ENCODE measurements around the gene FGB. TPM values are rescaled to one million over a fixed set of nuclear protein-coding genes. Genes with fewer than 3 reads are reported as not detected.

The FGB gene
- 0.33 TPM for polyA plus RNA-seq (2013, experiment 1 of 2)
- polyA plus RNA-seq (2013, experiment 2 of 2) = not detected

DNA sequence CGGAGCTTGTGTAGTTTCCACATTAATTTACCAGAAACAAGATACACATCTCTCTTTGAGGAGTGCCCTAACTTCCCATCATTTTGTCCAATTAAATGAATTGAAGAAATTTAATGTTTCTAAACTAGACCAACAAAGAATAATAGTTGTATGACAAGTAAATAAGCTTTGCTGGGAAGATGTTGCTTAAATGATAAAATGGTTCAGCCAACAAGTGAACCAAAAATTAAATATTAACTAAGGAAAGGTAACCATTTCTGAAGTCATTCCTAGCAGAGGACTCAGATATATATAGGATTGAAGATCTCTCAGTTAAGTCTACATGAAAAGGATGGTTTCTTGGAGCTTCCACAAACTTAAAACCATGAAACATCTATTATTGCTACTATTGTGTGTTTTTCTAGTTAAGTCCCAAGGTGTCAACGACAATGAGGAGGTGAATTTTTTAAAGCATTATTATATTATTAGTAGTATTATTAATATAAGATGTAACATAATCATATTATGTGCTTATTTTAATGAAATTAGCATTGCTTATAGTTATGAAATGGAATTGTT is at the start of gene FGB:
TSS of gene FGB (plus strand) at position 315 of the 558 bp plus-strand sequence. CDS start at position 323, 8 bp downstream.
- no peaks in the 10 kb centered on the region for H3K4me1 ChIP-seq (ENCODE audit: control insufficient read depth, insufficient read depth, low read length, poor library complexity, severe bottlenecking)
- no peaks in the 10 kb centered on the region for H3K9me3 ChIP-seq (ENCODE audit: control insufficient read depth, low read length)
- WGBS, 2 experiments (ENCODE audit: insufficient coverage in 2 of 2) = no CpG with 5 or more reads among the region's 2 CpGs
- no peak within 1 kb of the TSS for H3K27ac ChIP-seq (ENCODE audit: low read depth, low read length, severe bottlenecking)
- H3K36me3 ChIP-seq (ENCODE audit: control insufficient read depth, insufficient read depth, low read length) = no peaks in the 10 kb centered on the region
- no peak within 1 kb of the TSS for H3K4me3 ChIP-seq (ENCODE audit: extremely low read depth, insufficient read depth, low read length, poor library complexity, severe bottlenecking)

DNA sequence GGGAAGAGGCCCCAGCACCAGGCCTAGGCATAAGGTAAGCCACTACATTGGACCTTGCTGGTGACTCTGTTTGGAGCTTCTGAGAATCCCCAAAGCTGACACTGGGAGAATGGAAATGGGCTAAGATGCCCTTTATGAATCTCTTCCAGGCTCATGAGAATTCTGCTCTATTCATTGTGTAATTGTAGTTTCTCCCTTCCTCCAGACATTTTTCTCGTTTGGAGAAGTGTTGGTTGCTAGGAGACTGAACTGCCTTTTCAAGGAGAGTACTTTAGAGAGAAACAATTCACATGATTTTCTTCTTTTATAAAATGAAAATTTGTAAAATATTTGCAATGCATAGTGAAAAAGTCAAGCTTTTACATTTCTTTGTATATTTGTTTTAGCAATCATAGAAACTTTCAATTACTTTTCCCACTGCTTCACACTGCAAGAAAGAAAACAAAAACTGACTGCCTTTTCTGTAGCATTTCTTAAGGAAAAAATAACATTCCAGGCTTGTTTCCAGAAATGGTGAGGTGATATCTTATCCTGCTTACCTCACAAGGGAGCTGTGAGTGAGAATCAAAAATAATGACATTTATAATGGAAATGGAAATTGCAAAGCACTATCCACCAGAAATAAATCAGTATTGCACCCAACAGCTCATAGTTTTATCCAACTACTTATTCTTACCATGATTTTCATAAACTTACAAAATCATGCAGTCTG is 46.3 kb upstream of the FGB start:
- H3K36me3 ChIP-seq (ENCODE audit: control insufficient read depth, insufficient read depth, low read length) = no peaks in the 10 kb centered on the region
- peak overlapping the region; percentile 24 for H3K27ac ChIP-seq (ENCODE audit: low read depth, low read length, severe bottlenecking)
- no peaks in the 10 kb centered on the region for H3K4me1 ChIP-seq (ENCODE audit: control insufficient read depth, insufficient read depth, low read length, poor library complexity, severe bottlenecking)
- no peak overlapping the region for H3K4me3 ChIP-seq (ENCODE audit: extremely low read depth, insufficient read depth, low read length, poor library complexity, severe bottlenecking)
- H3K9me3 ChIP-seq (ENCODE audit: control insufficient read depth, low read length) = no peaks in the 10 kb centered on the region
- WGBS, 2 experiments (ENCODE audit: insufficient coverage in 2 of 2) = no CpG with 5 or more reads among the region's 1 CpG

DNA sequence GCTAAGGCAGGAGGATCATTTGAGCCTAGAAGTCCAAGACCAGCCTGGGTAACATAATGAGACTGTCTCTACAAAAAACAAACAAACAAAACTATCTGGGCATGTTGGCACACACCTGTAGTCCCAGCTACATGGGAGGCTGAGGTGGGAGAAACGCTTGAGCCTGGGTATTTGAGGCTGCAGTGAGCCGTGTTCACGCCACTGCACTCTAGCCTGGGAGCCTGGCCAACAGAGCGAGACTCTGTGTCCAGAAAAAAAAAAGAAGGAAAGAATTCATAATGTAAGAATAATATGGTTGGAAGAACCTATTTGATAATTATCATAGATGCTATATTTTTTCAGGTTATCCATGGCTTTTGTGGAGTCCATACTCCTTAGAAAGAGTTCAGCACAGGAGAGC is 45.2 kb upstream of the FGB start:
- no peaks in the 10 kb centered on the region for H3K4me1 ChIP-seq (ENCODE audit: control insufficient read depth, insufficient read depth, low read length, poor library complexity, severe bottlenecking)
- WGBS, 2 experiments (ENCODE audit: insufficient coverage in 2 of 2) = 60 to 95% methylated on average over 3 to 4 of the region's 4 CpGs
- no peak overlapping the region for H3K27ac ChIP-seq (ENCODE audit: low read depth, low read length, severe bottlenecking)
- no peaks in the 10 kb centered on the region for H3K36me3 ChIP-seq (ENCODE audit: control insufficient read depth, insufficient read depth, low read length)
- no peak overlapping the region for H3K4me3 ChIP-seq (ENCODE audit: extremely low read depth, insufficient read depth, low read length, poor library complexity, severe bottlenecking)
- H3K9me3 ChIP-seq (ENCODE audit: control insufficient read depth, low read length) = no peaks in the 10 kb centered on the region

DNA sequence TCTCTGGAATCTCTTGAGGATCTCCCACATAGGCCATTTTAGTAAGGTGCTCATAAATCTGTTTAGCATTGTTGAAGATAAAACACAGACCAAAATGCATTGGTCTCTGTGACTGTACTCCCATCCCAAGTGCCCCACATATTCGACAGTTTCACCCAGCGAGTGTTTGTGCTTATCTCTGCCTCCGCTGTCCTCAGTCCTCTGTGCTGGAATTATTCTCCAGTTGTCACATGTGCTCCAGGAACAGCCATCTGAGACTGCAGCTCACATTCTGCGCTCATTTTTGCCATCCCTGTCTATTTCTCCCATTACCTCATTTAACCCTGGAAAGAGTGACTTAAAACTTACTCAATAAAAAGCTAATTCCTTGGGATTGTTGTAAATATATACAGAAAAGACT is 43.6 kb upstream of the FGB start:
- Histone ChIP-seq H3K4me3 (ENCODE audit: extremely low read depth, insufficient read depth, low read length, poor library complexity, severe bottlenecking) (no peak overlapping the region), H3K4me1 (ENCODE audit: control insufficient read depth, insufficient read depth, low read length, poor library complexity, severe bottlenecking) (no peaks in the 10 kb centered on the region), H3K27ac (ENCODE audit: low read depth, low read length, severe bottlenecking) (no peak overlapping the region), H3K9me3 (ENCODE audit: control insufficient read depth, low read length) (no peaks in the 10 kb centered on the region), H3K36me3 (ENCODE audit: control insufficient read depth, insufficient read depth, low read length) (no peaks in the 10 kb centered on the region)
- WGBS, 2 experiments (ENCODE audit: insufficient coverage in 2 of 2) = 88 to 97% methylated on average over 3 to 4 of the region's 4 CpGs

DNA sequence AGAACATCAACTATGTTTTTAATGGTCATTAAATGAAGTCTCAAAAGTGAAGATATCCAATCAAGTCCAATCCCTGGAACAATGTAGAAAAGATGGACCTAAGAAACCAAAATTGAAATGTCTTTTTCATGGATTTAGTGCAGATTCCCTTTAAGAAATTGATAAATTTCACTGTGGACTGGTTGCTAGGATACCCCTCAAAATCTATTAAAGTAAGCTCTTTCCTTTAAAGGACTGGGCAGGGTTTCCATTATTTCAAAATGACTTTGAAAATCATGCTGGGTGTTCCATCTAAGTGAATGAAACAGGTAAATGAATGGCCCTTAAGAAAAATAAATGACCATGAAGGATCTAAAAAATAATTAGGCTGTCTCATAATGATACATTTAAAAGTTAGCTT is 41.2 kb upstream of the FGB start:
- no peak overlapping the region for H3K4me3 ChIP-seq (ENCODE audit: extremely low read depth, insufficient read depth, low read length, poor library complexity, severe bottlenecking)
- H3K9me3 ChIP-seq (ENCODE audit: control insufficient read depth, low read length) = no peaks in the 10 kb centered on the region
- no peaks in the 10 kb centered on the region for H3K36me3 ChIP-seq (ENCODE audit: control insufficient read depth, insufficient read depth, low read length)
- no peak overlapping the region for H3K27ac ChIP-seq (ENCODE audit: low read depth, low read length, severe bottlenecking)
- H3K4me1 ChIP-seq (ENCODE audit: control insufficient read depth, insufficient read depth, low read length, poor library complexity, severe bottlenecking) = no peaks in the 10 kb centered on the region

DNA sequence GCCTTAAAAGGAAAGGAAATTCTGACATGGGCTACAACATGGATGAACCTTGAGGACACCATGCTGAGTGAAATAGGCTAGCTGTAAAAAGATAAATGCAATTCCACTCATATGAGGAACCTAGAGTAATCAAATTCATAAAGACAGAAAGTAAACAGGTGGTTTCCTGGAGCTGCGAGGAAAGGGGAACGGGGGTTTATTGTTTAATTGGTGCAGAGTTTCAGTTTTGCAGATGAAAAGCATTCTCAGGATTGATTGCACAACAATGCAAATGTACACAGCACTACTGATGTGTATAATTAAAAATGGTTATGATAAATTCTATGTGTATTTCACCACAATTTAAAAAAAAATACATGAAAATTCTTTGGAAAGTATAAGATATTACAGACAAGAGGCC is 36.7 kb upstream of the FGB start:
- H3K9me3 ChIP-seq (ENCODE audit: control insufficient read depth, low read length) = no peaks in the 10 kb centered on the region
- no peak overlapping the region for H3K27ac ChIP-seq (ENCODE audit: low read depth, low read length, severe bottlenecking)
- H3K4me1 ChIP-seq (ENCODE audit: control insufficient read depth, insufficient read depth, low read length, poor library complexity, severe bottlenecking) = no peaks in the 10 kb centered on the region
- no peaks in the 10 kb centered on the region for H3K36me3 ChIP-seq (ENCODE audit: control insufficient read depth, insufficient read depth, low read length)
- WGBS, 2 experiments (ENCODE audit: insufficient coverage in 2 of 2) = 88% methylated on average over 2 of the region's 2 CpGs; no CpG with 5 or more reads in 1 of the 2 experiments
- no peak overlapping the region for H3K4me3 ChIP-seq (ENCODE audit: extremely low read depth, insufficient read depth, low read length, poor library complexity, severe bottlenecking)

DNA sequence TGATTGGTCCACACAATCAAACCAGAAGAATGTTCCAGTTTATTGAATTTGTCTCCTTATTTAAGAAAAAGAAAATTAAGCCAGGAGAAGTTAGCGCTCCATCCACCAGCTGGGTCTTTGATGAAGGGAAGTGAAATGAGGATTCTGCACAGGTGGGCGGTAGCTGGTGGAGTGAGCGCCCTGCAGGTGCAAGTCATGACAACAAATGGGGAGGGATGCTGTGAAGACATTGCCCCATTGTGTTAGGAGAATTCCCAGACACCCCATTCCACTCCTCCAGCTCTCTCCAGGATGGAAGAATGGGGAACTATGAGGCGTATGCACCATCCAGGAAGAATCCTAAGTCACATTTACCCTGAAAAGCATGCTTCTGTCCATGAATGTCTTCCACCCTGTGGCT is 35.5 kb upstream of the FGB start:
- Histone ChIP-seq H3K36me3 (ENCODE audit: control insufficient read depth, insufficient read depth, low read length) (no peaks in the 10 kb centered on the region), H3K27ac (ENCODE audit: low read depth, low read length, severe bottlenecking) (no peak overlapping the region), H3K4me3 (ENCODE audit: extremely low read depth, insufficient read depth, low read length, poor library complexity, severe bottlenecking) (no peak overlapping the region), H3K4me1 (ENCODE audit: control insufficient read depth, insufficient read depth, low read length, poor library complexity, severe bottlenecking) (no peaks in the 10 kb centered on the region), H3K9me3 (ENCODE audit: control insufficient read depth, low read length) (no peaks in the 10 kb centered on the region)
- WGBS, 2 experiments (ENCODE audit: insufficient coverage in 2 of 2) = 100% methylated on average over 4 of the region's 4 CpGs; no CpG with 5 or more reads in 1 of the 2 experiments

DNA sequence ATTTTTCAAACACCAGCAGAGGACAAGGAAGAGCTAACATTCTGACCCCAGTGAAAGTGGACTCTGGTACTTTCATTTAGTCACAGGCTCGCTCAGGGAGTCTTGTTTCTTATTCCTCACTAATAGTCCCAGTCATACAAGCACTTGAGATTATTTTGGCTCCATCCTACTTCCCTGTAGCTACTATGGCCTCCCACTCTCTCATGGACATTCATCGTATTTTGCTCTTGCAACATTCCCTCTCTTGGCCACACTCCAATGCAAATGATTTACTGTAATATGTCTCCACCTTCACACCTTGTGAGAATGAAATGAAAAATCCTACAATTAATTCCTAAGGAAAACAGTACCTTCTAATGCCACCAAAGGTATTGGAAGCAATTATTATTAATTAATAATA is 33.9 kb upstream of the FGB start:
- H3K36me3 ChIP-seq (ENCODE audit: control insufficient read depth, insufficient read depth, low read length) = no peaks in the 10 kb centered on the region
- no peaks in the 10 kb centered on the region for H3K4me1 ChIP-seq (ENCODE audit: control insufficient read depth, insufficient read depth, low read length, poor library complexity, severe bottlenecking)
- H3K4me3 ChIP-seq (ENCODE audit: extremely low read depth, insufficient read depth, low read length, poor library complexity, severe bottlenecking) = no peak overlapping the region
- H3K27ac ChIP-seq (ENCODE audit: low read depth, low read length, severe bottlenecking) = no peak overlapping the region
- no peaks in the 10 kb centered on the region for H3K9me3 ChIP-seq (ENCODE audit: control insufficient read depth, low read length)
- WGBS, 2 experiments (ENCODE audit: insufficient coverage in 2 of 2) = 80 to 95% methylated on average over 1 to 2 of the region's 2 CpGs

DNA sequence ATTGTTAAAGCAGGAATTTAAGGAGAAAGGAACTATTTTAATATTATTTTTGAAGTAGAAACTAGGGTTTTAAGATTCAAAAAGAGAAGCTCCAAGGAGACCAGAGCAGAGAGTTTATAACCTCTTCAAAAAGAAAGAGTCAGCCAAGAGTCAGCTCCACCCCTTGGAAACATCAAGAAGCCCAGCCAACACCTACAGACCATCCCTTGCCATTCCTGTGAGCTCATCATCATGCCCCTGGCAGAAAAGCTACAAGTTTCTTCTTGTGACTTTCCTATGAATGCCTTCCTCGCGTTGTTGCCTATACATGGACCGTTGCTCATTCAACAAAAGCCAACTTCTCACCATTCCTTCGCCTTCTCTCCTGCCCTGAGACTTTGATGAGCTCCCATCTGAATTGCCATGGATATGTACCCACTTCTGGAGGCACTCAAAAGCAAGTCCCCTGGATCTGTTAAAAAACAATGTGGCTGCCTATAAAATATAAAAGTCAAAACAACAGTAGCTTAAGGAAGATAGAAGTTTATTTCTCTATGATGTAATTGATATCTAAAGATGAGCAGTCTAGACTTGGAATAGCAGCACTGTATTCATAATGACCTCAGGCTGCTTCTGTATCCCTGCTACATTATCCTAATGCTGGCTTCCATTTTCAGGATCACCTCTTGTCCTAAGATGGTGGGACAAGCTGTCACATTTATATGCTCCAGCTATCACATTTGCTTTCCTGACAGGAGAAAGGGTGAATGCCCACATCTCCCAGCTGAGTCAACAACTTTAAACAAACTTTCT is 32.9 kb upstream of the FGB start:
- Histone ChIP-seq H3K9me3 (ENCODE audit: control insufficient read depth, low read length) (no peaks in the 10 kb centered on the region), H3K4me3 (ENCODE audit: extremely low read depth, insufficient read depth, low read length, poor library complexity, severe bottlenecking) (no peak overlapping the region), H3K36me3 (ENCODE audit: control insufficient read depth, insufficient read depth, low read length) (no peaks in the 10 kb centered on the region), H3K4me1 (ENCODE audit: control insufficient read depth, insufficient read depth, low read length, poor library complexity, severe bottlenecking) (no peaks in the 10 kb centered on the region), H3K27ac (ENCODE audit: low read depth, low read length, severe bottlenecking) (no peak overlapping the region)
- WGBS, 2 experiments (ENCODE audit: insufficient coverage in 2 of 2) = 96 to 100% methylated on average over 2 to 4 of the region's 4 CpGs

DNA sequence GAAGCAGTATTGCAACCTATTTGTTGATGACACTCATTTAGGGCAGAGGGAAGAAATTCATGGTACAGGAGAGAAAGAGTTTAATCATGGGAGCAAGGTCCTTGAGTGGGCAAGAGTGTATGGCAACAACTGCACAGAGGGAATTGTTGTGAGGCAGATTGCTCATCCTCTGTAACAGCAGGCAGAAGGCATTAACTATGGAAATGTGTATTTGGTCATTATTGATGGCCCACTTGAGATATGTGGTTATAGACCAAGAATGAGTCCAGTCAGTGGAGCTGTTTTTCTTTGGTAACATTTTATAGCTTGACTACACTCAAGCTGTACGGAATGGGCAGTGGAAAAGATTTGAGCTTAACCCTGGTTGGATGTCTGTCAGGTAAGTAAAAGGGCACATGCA is 28.5 kb upstream of the FGB start:
- 83% methylated on average over 1 of the region's 1 CpG; no CpG with 5 or more reads in 1 of the 2 experiments for WGBS, 2 experiments (ENCODE audit: insufficient coverage in 2 of 2)
- no peaks in the 10 kb centered on the region for H3K9me3 ChIP-seq (ENCODE audit: control insufficient read depth, low read length)
- H3K36me3 ChIP-seq (ENCODE audit: control insufficient read depth, insufficient read depth, low read length) = peaks cover 24% of the 10 kb centered on the region
- no peak overlapping the region for H3K4me3 ChIP-seq (ENCODE audit: extremely low read depth, insufficient read depth, low read length, poor library complexity, severe bottlenecking)
- H3K4me1 ChIP-seq (ENCODE audit: control insufficient read depth, insufficient read depth, low read length, poor library complexity, severe bottlenecking) = no peaks in the 10 kb centered on the region
- H3K27ac ChIP-seq (ENCODE audit: low read depth, low read length, severe bottlenecking) = no peak overlapping the region
